Epithelial cell of esophagus (primary cell): ENCODE results near the gene TUBB1.
A peak's percentile ranks its signal among the peaks of the same experiment; 100 is the strongest.

Experiments
- DNase-seq: peaks from one replicate; pipeline ENCODE4 v3.0.0; 2010; ENCODE audit warnings: low read depth
- H3K4me3 ChIP-seq: 2 replicates; pipeline ENCODE4 v1.5.1; 2011; ENCODE audit warnings: mild to moderate bottlenecking, low read length, control low read depth
- CTCF ChIP-seq: IDR thresholded peaks from 2 replicates; pipeline ENCODE4 v1.5.1; 2011; ENCODE audit warnings: low read depth, mild to moderate bottlenecking, low read length, control low read depth, inconsistent platforms; ENCODE audit not compliant: insufficient read depth; ENCODE audit errors: missing control alignments

Gene TUBB1

GRCh38 chr20:59002874-59003399 lies 16.3 kb upstream of the TUBB1 start:
- TF ChIP-seq CTCF, result no peak
- H3K4me3 ChIP-seq, result no peak overlapping the region
- DNase-seq, result no peak

DNA sequence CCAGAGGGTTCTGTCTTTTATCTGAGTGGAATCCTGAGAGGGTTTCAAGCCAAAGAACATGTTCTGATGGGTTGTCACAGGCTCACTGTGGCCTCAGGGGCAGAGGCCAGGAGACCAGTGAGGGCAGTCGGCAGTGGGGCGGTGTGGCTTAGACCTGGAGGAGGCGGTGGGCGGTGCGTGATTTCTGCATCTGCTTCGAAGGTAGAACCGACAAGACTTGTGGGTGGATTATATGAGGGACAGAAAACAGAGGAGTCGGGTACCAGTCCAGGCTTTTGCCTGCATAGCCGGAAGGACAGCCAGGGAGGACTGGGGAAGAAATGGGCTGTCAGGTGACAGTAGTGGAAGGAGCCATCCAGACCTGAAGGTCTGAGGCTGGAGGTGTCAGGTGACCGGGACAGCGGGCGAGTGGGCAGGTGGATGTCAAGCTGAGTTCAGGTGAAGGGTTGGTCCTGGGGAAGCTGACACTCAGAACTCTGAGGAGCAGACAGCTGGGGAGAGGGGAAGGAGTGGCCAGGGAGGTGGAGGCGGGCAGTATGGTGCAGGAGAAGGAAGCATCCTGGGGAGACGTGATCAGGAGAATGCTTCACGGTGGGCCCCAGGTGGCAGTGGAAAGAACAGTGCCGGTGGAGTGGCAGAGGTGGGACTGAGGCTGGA lies 15.3 kb upstream of the TUBB1 start:
- DNase-seq, result no peak
- H3K4me3 ChIP-seq, result no peak overlapping the region
- TF ChIP-seq CTCF, result no peak

- H3K4me3 ChIP-seq, result no peak overlapping the region
- no peak for TF ChIP-seq CTCF
- no peak for DNase-seq
Measured at GRCh38 chr20:59004493-59004762, 14.8 kb upstream of the TUBB1 start.

DNA sequence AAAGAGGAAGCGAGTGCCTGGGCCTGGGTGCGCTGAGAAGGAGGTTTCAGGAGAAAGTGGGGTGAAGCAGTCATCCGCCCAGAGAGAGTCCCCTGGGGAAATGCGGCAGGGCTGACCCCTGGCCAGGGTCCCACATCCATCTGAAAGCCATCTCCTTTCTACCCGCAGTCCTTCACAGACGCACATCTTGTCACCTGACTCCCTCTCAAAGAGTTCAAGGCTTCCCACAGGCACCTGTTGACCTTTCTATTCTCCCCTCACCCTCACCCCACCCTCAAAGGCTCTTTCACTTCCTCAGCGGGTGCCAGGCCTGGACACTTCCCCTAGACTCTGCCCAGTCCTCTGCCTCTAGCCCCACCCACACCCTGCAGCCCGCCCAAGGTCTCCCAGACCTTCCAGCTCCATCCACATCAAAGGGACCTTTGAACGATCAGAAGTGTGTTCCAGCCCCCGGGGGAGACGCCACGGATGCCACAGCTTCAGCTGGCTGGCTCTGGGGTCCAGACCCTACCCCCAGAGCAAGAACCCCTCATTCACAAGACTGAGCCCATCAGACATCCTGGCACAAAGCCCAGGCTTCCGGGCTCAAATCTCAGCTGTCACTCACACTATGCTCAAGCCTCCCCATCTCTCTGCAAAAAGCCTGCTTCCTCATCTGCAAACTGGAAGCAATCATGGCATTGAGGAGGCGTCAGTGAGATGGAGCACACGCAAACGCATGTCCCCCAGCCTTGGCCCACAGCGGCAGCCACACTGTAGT lies 14.3 kb upstream of the TUBB1 start:
- no peak overlapping the region for H3K4me3 ChIP-seq
- no peak for DNase-seq
- no peak for TF ChIP-seq CTCF

GRCh38 chr20:59005523-59006166 lies 13.6 kb upstream of the TUBB1 start:
- DNase-seq, result no peak
- TF ChIP-seq CTCF, result no peak

DNA sequence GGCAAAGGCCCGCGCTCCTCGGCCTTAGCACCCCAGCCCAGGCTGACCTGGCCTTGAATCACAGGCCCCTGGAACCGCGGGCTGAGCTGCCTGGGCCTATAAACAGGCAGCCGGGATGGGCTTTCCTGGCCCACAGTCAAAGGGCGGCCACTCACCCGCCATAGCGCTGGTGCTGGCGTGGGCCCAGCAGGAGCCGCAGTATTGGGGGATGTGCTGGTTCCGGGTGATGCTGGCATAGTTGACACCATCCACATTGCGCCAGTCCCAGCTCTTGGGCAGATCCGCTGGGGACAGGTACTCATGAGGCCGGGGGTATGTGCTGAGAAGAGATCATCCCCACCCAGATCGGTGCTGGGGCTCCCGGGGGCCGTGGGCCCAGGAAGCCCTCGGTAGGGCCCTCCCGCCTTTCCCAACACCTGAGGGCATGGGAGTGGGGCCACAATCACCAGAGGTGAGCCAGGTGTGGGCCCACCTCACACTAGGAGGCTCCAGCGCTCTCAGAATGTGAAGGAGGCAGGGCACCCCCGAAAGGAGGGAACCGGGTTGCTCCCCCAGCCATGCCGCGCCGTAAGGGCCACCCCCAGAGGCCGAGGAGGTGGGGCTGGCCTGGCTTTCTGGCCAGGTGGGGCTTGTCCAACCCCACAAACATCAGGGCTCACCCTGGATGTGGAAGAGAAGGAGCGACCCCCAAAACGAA lies 12.9 kb upstream of the TUBB1 start:
- H3K4me3 ChIP-seq, result peak overlapping the region; percentile 53
- no peak for TF ChIP-seq CTCF
- DNase-seq, result no peak

More at GRCh38 chr20:59005523-59006166, 13.6 kb upstream of the TUBB1 start:
- H3K4me3 ChIP-seq, result peak overlapping the region; percentile 53
